IMR-90 (cell line): ENCODE data around the gene ARHGAP18. TPM values are rescaled to one million over a fixed set of nuclear protein-coding genes. Genes with fewer than 3 reads are reported as not detected.
A peak's percentile ranks its signal among the peaks of the same experiment; 100 is the strongest.

ENCODE experiments used
- ATAC-seq: fragments of 200-7000 bp; cut with Tn5 transposase; 2 replicates; pipeline ENCODE4 v1.9.1; 2020; ENCODE audit warnings: low read depth, mild to moderate bottlenecking, moderate library complexity
- BruUV-seq: library from RNA; stranded (reverse); fragments of 400-500 nt; replicated peaks from 2 replicates; lab custom pipeline; 2021; lab: Mats Ljungman, UMichigan
- CTCF ChIA-PET: fragments of 300-600 bp; formaldehyde crosslinking; extraction: SDS; loops from one replicate; lab custom pipeline; 2021; ENCODE audit warnings: antibody characterized with exemption; lab: Yijun Ruan, JAX
- POLR2A ChIA-PET: fragments of 300-600 bp; sonication (Branson Sonifier 250); formaldehyde crosslinking; loops from one replicate; lab custom pipeline; 2022; ENCODE audit warnings: antibody characterized with exemption; ENCODE audit not compliant: unreplicated experiment; lab: Charles Lee
- DNase-seq: peaks from one replicate; pipeline ENCODE4 v3.0.0; 2013
- H2AFZ ChIP-seq: replicated peaks from 2 replicates; pipeline ENCODE3; 2013; ENCODE audit warnings: low read length, mild to moderate bottlenecking; ENCODE audit not compliant: poor library complexity
- H2AK5ac ChIP-seq: 2 replicates; pipeline ENCODE4 v1.6.1; 2013; ENCODE audit warnings: low read depth, low read length, inconsistent platforms
- H2AK9ac ChIP-seq: replicated peaks from 2 replicates; pipeline ENCODE3; 2013; ENCODE audit warnings: mild to moderate bottlenecking, low read depth, low read length, moderate library complexity; ENCODE audit not compliant: poor library complexity
- H2BK120ac ChIP-seq: 2 replicates; pipeline ENCODE4 v1.6.1; 2013; ENCODE audit warnings: low read depth, low read length, inconsistent platforms
- H2BK15ac ChIP-seq: 3 replicates; pipeline ENCODE4 v1.6.1; 2013; ENCODE audit warnings: low read depth, low read length, inconsistent platforms
- H2BK20ac ChIP-seq: 2 replicates; pipeline ENCODE4 v1.6.1; 2013; ENCODE audit warnings: low read depth, mild to moderate bottlenecking, inconsistent platforms, low read length, moderate library complexity
- H2BK5ac ChIP-seq: 2 replicates; pipeline ENCODE4 v1.6.1; 2013; ENCODE audit warnings: mild to moderate bottlenecking, low read depth, low read length, inconsistent platforms; ENCODE audit not compliant: poor library complexity, severe bottlenecking
- H3K14ac ChIP-seq: replicated peaks from 2 replicates; pipeline ENCODE4 v1.6.1; 2013; ENCODE audit warnings: low read depth, low read length, inconsistent platforms
- H3K18ac ChIP-seq: 2 replicates; pipeline ENCODE4 v1.6.1; 2013; ENCODE audit warnings: low read depth, low read length, control low read depth
- H3K23ac ChIP-seq: 2 replicates; pipeline ENCODE4 v1.6.1; 2013; ENCODE audit warnings: low read depth, low read length, inconsistent platforms
- H3K27ac ChIP-seq: 2 replicates; pipeline ENCODE4 v1.5.1; 2013; ENCODE audit warnings: mild to moderate bottlenecking, control low read depth, low read length; ENCODE audit not compliant: insufficient read depth
- H3K27me3 ChIP-seq: 2 replicates; pipeline ENCODE4 v1.6.1; 2013; ENCODE audit warnings: low read length; ENCODE audit not compliant: control insufficient read depth, insufficient read depth
- H3K36me3 ChIP-seq: 2 replicates; pipeline ENCODE4 v1.6.1; 2013; ENCODE audit warnings: low read length, mixed read lengths; ENCODE audit not compliant: control insufficient read depth, insufficient read depth
- H3K4ac ChIP-seq: 2 replicates; pipeline ENCODE4 v1.6.1; 2013; ENCODE audit warnings: low read depth, low read length, inconsistent platforms
- H3K4me1 ChIP-seq: 2 replicates; pipeline ENCODE4 v1.6.1; 2013; ENCODE audit warnings: low read length, mixed read lengths; ENCODE audit not compliant: control insufficient read depth, insufficient read depth
- H3K4me2 ChIP-seq: 2 replicates; pipeline ENCODE4 v1.6.1; 2013; ENCODE audit warnings: low read depth, mild to moderate bottlenecking, control low read depth, low read length, moderate library complexity
- H3K4me3 ChIP-seq: 2 replicates; pipeline ENCODE4 v1.5.1; 2013; ENCODE audit warnings: low read depth, mild to moderate bottlenecking, control low read depth, low read length, moderate library complexity; ENCODE audit not compliant: insufficient read depth
- H3K56ac ChIP-seq: 2 replicates; pipeline ENCODE4 v1.6.1; 2013; ENCODE audit warnings: low read length, inconsistent platforms; ENCODE audit not compliant: insufficient read depth; ENCODE audit errors: extremely low read depth
- H3K79me1 ChIP-seq, 2 experiments: 2 replicates each; pipeline ENCODE4 v1.6.1; 2013; ENCODE audit warnings: low read length in 2 of 2, inconsistent platforms in 1 of 2, low read depth in 1 of 2
- H3K9ac ChIP-seq: 2 replicates; pipeline ENCODE4 v1.6.1; 2013; ENCODE audit warnings: low read depth, low read length, control low read depth
- H3K9me1 ChIP-seq: 2 replicates; pipeline ENCODE4 v1.6.1; 2013; ENCODE audit warnings: low read length, inconsistent platforms; ENCODE audit not compliant: insufficient read depth
- H3K9me3 ChIP-seq: 2 replicates; pipeline ENCODE4 v1.6.1; 2013; ENCODE audit warnings: low read length; ENCODE audit not compliant: control insufficient read depth, insufficient read depth
- H4K20me1 ChIP-seq: 2 replicates; pipeline ENCODE4 v1.6.1; 2013; ENCODE audit warnings: low read length, inconsistent platforms; ENCODE audit not compliant: insufficient read depth
- H4K5ac ChIP-seq: 2 replicates; pipeline ENCODE4 v1.6.1; 2013; ENCODE audit warnings: mild to moderate bottlenecking, low read depth, low read length, control low read depth
- H4K8ac ChIP-seq, 2 experiments: 2 replicates each; pipeline ENCODE4 v1.6.1; 2013; ENCODE audit warnings: low read depth in 2 of 2, low read length in 2 of 2, control low read depth in 1 of 2, inconsistent platforms in 1 of 2
- H4K91ac ChIP-seq: 2 replicates; pipeline ENCODE4 v1.6.1; 2013; ENCODE audit warnings: low read depth, low read length, inconsistent platforms; ENCODE audit not compliant: insufficient read depth
- BHLHE40 ChIP-seq: fragments of 150-350 bp; IDR thresholded peaks from 2 replicates; pipeline ENCODE4 v1.6.1; 2016; ENCODE audit warnings: mild to moderate bottlenecking, low read depth, low read length
- CEBPB ChIP-seq: IDR thresholded peaks from 2 replicates; pipeline ENCODE4 v1.6.1; 2012; ENCODE audit warnings: low read depth, low read length, improper control_type of control experiment
- FOS ChIP-seq: fragments of 150-350 bp; IDR thresholded peaks from 2 replicates; pipeline ENCODE4 v1.6.1; 2016; ENCODE audit warnings: low read depth, low read length
- MXI1 ChIP-seq: IDR thresholded peaks from 2 replicates; pipeline ENCODE4 v1.6.1; 2012; ENCODE audit warnings: low read depth, mild to moderate bottlenecking, low read length, moderate library complexity, borderline replicate concordance
- RCOR1 ChIP-seq: IDR thresholded peaks from 2 replicates; pipeline ENCODE4 v1.6.1; 2012; ENCODE audit warnings: mild to moderate bottlenecking, low read length, improper control_type of control experiment; ENCODE audit not compliant: insufficient replicate concordance
- RFX5 ChIP-seq: IDR thresholded peaks from 2 replicates; pipeline ENCODE4 v1.8.0; 2012; ENCODE audit warnings: low read depth, mild to moderate bottlenecking, low read length, moderate library complexity
- SMC3 ChIP-seq: fragments of 150-350 bp; IDR thresholded peaks from 2 replicates; pipeline ENCODE4 v1.6.1; 2016; ENCODE audit warnings: low read depth, mild to moderate bottlenecking, antibody characterized with exemption, low read length, moderate library complexity
- WGBS, 2 experiments: methylation state at CpG; one replicate each; pipeline versions ENCODE4 v1.1.5 to v1.1.7; 2013; ENCODE audit warnings: missing lambda C conversion rate in 2 of 2; ENCODE audit not compliant: insufficient read length in 1 of 2; ENCODE audit errors: extremely low coverage in 2 of 2; 5-methylcytosine and 5-hydroxymethylcytosine counted together
- dilution Hi-C: fragments of 300-500 bp; cut with HindIII; formaldehyde crosslinking; loops from one replicate; pipeline ENCODE4 v1.14.3; 2018; ENCODE audit warnings: low sequenced_read_pairs; ENCODE audit not compliant: unreplicated experiment
- in situ Hi-C: fragments of 300-500 bp; cut with MboI; formaldehyde crosslinking; loops from 3 replicates; pipeline ENCODE4 v1.14.3; 2019; ENCODE audit warnings: low sequenced_read_pairs, inconsistent platforms, mixed read lengths
- intact Hi-C: fragments of 100-400 bp; cut with micrococcal nuclease; formaldehyde crosslinking; loops from 2 replicates; pipeline ENCODE4 v1.10.0; 2022
- polyA plus RNA-seq, 3 experiments: library from polyadenylated mRNA; depleted of rRNA; stranded (reverse); fragments of >200 nt; gene quantifications; 2 replicates each; pipeline ENCODE4 v1.2.3, GENCODE V29; 2012; ENCODE audit warnings: low replicate concordance in 1 of 3
- total RNA-seq: library from RNA; depleted of rRNA; stranded (reverse); fragments of >200 nt; gene quantifications from 2 replicates; pipeline ENCODE4 v1.2.3, GENCODE V29; 2012

The ARHGAP18 gene
- total and polyA plus RNA-seq, 2 of the 4 experiments (the other 2 are of a cell fraction) = 6.2 to 17.0 TPM

DNA sequence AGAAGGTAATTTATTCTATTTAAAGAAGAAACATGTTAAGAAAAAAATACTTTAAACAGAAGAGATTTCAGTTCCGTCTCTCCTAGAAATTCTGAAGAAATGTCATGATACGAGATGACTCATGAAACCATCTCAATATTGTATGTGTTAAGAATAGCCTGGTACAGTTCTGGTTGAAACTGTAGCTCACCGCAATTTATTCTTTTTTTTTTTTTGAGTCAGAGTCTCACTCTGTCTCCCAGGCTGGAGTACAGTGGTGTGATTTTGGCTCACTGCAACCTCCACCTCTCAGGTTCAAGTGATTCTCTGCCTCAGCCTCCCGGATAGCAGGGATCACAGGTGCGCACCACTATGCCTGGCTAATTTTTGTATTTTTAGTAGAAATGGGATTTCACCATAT lies 103.3 kb downstream of the ARHGAP18 start:
- H3K27me3 ChIP-seq = no peaks in the 10 kb centered on the region
- no peak overlapping the region for H3K56ac ChIP-seq
- no peak overlapping the region for H2AK9ac ChIP-seq
- H2AFZ ChIP-seq = no peak overlapping the region
- H3K4me1 ChIP-seq = peaks cover 4% of the 10 kb centered on the region; the same call in 1 of the 2 replicates
- H3K23ac ChIP-seq = no peak overlapping the region
- dilution Hi-C loops = no loop called here
- H4K91ac ChIP-seq = no peak overlapping the region
- no peak overlapping the region for H3K27ac ChIP-seq
- H3K9ac ChIP-seq = no peak overlapping the region
- H3K4me3 ChIP-seq = no peak overlapping the region
- no peak overlapping the region for H2BK15ac ChIP-seq
- H3K4me2 ChIP-seq = no peak overlapping the region
- no peak overlapping the region for H3K14ac ChIP-seq
- no peak overlapping the region for H2AK5ac ChIP-seq
- peaks cover 0 to 12% of the 10 kb centered on the region in 2 experiments; a peak in 2 of 4 replicates for H3K79me1 ChIP-seq
- no peaks in the 10 kb centered on the region; the same call in 1 of the 2 replicates for H3K36me3 ChIP-seq
- peak; percentile 75 for DNase-seq
- H3K9me1 ChIP-seq = no peaks in the 10 kb centered on the region
- H3K18ac ChIP-seq = no peak overlapping the region
- no peak overlapping the region for H2BK20ac ChIP-seq
- intact Hi-C loops = no loop called here
- H4K5ac ChIP-seq = no peak overlapping the region
- ChIA-PET POLR2A (no interaction called here), CTCF (interaction anchor here (0.6 kb wide), 1 partner anchor 375 kb away, joined by 4 read pairs; no protein-coding TSS in a partner anchor)
- no peak overlapping the region for H2BK5ac ChIP-seq
- ATAC-seq = peak; percentile 68
- no TSS peak for BruUV-seq
- H4K8ac ChIP-seq = no peak overlapping the region
- no peak overlapping the region for H3K4ac ChIP-seq
- TF ChIP-seq SMC3 (no peak), FOS (no peak), CEBPB (0 out of 2 replicates have a peak, but pooled peaks have one; percentile 16), MXI1 (no peak), RFX5 (no peak), BHLHE40 (no peak), RCOR1 (no peak)
- no peak overlapping the region for H2BK120ac ChIP-seq
- no CpG with 5 or more reads among the region's 5 CpGs for WGBS, 2 experiments
- no peaks in the 10 kb centered on the region for H4K20me1 ChIP-seq
- H3K9me3 ChIP-seq = no peaks in the 10 kb centered on the region
- in situ Hi-C loops = no loop called here
